ENCODE results near the gene CLDN6.

CLDN6 gene

DNA sequence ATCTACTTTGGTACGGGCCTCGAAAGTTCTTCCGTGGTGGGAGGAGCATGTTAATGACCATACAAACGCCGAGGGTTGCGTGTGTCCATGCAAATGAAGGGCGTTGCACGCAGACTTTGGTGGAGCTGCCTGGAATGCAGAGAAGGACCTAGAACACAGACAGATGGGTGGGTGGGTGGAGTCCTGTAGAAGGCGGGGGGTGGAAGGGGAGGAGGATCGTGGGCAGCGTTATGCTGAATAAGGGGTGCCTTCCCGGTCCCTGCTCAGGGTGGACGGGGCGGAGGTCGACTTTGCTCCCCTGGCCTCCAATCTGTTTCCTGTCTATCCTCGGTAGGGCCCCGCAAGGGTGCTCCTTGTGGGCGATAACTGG lies 49.6 kb downstream of the CLDN6 start:
- H3K27me3 Mint-ChIP-seq = peaks cover 46% of the 10 kb centered on the region
- peak overlapping the region; percentile 71 for H3K27ac Mint-ChIP-seq
- intact Hi-C loops (cut with micrococcal nuclease) = no loop called here
- no peaks in the 10 kb centered on the region for H3K9me3 Mint-ChIP-seq
- peak overlapping the region; percentile 86 for H3K4me3 Mint-ChIP-seq
- H3K36me3 Mint-ChIP-seq (ENCODE audit: low read depth) = peaks cover 41% of the 10 kb centered on the region
- H3K4me1 Mint-ChIP-seq (ENCODE audit: low read depth) = peaks cover 52% of the 10 kb centered on the region

GRCh38 chr16:2967721-2968161 lies 50.2 kb downstream of the CLDN6 start:
- peak overlapping the region; percentile 71 for H3K27ac Mint-ChIP-seq
- peaks cover 49% of the 10 kb centered on the region for H3K27me3 Mint-ChIP-seq
- peak overlapping the region; percentile 86 for H3K4me3 Mint-ChIP-seq
- intact Hi-C loops (cut with micrococcal nuclease) = no loop called here
- peaks cover 35% of the 10 kb centered on the region for H3K36me3 Mint-ChIP-seq (ENCODE audit: low read depth)
- H3K4me1 Mint-ChIP-seq (ENCODE audit: low read depth) = peaks cover 55% of the 10 kb centered on the region
- no peaks in the 10 kb centered on the region for H3K9me3 Mint-ChIP-seq

DNA sequence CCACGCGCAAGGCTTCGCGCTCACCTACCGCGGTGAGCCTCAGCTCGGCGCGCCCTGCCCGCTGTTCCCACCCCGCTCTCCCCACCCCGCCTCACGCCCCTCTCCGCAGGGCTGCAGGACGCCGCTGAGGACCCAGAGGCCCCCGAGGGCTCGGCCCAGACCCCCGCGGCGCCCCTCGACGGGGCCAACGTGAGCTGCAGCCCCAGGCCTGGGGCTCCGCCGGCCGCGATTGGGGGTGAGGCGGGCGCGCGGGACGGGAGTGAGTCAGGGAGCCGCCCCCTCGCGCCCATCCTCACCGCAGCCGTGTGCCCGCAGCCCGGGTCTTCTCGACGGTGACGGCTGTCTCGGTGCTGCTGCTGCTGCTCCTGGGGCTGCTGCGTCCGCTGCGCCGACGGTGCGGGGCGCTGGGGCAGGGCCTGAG lies 50.8 kb downstream of the CLDN6 start:
- Mint-ChIP-seq H3K36me3 (ENCODE audit: low read depth) (peaks cover 30% of the 10 kb centered on the region), H3K9me3 (no peaks in the 10 kb centered on the region), H3K4me3 (no peak overlapping the region), H3K4me1 (ENCODE audit: low read depth) (peaks cover 58% of the 10 kb centered on the region), H3K27me3 (peaks cover 54% of the 10 kb centered on the region), H3K27ac (no peak overlapping the region)
- intact Hi-C loops (cut with micrococcal nuclease) = no loop called here

DNA sequence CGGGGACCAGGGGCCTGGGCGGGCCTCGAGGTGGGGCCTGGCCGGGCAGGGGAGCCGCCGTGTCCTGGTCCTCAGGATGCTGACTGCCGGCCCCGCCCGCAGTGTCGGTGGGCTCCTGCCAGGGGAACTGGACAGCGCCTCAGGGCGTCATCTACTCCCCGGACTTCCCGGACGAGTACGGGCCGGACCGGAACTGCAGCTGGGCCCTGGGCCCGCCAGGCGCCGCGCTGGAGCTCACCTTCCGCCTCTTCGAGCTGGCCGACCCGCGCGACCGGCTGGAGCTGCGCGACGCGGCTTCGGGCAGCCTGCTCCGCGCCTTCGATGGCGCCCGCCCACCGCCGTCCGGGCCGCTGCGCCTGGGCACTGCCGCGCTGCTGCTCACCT lies 51.2 kb downstream of the CLDN6 start:
- Mint-ChIP-seq H3K27ac (no peak overlapping the region), H3K27me3 (peaks cover 59% of the 10 kb centered on the region), H3K9me3 (no peaks in the 10 kb centered on the region), H3K4me3 (no peak overlapping the region), H3K36me3 (ENCODE audit: low read depth) (peaks cover 25% of the 10 kb centered on the region), H3K4me1 (ENCODE audit: low read depth) (peaks cover 58% of the 10 kb centered on the region)
- intact Hi-C loops (cut with micrococcal nuclease) = no loop called here

DNA sequence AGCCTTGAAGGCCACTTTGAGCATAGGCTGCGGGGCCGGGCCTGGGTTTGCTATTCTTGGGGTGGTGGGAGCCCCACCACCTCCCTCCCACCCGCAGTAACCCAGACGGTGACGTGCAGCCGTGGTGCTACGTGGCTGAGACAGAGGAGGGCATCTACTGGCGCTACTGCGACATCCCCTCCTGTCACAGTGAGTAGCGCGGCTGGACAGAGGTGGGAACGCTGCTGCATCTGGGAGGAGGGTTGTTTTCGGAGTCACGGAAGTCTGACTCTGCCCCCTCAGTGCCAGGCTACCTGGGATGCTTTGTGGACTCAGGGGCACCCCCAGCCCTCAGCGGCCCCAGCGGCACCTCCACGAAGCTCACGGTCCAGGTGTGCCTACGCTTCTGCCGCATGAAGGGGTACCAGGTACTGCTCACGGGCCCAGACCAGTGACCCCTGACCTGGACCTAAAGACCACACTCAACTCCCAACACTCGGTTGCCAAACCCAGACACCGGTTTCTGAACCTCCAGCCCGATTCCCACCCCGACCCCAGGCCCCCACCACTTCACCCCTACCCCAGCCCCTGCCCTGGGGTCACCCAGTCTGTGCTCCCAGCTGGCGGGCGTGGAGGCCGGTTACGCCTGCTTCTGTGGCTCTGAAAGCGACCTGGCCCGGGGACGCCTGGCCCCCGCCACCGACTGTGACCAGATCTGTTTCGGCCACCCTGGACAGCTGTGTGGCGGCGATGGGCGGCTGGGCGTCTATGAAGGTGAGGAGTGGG lies 51.8 kb downstream of the CLDN6 start:
- Mint-ChIP-seq H3K4me1 (ENCODE audit: low read depth) (peaks cover 56% of the 10 kb centered on the region), H3K27me3 (peaks cover 64% of the 10 kb centered on the region), H3K9me3 (no peaks in the 10 kb centered on the region), H3K27ac (no peak overlapping the region), H3K4me3 (no peak overlapping the region), H3K36me3 (ENCODE audit: low read depth) (peaks cover 20% of the 10 kb centered on the region)
- intact Hi-C loops (cut with micrococcal nuclease) = no loop called here

Data from dendritic cell treated with granulocyte-macrophage colony-stimulating factor and Interleukin-4, amounts not matched to agents 40 ng/mL and 50 ng/mL, for 4 days (primary cell).